ENCODE measurements around the gene ADAM10.

The ADAM10 gene

DNA sequence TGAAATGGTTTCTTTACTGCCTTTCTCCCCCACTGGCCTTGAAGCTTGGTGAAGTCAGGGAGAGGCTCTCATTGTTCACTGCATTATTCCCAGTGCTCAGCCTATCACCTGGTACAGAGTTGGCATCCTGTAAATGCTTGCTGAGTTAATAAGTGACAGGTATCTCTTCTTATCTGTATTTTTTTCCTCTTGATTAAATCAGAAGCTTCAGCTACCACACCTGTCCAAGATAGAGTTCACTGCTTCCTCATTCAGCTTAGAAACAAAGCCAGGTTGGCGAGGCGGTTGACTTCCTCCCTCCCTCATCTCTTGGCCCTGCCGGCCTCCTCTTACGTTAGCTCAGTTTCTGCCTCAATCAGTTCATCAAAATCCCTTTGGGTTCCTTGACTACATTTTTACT is 174.9 kb downstream of the ADAM10 start:
- H3K27ac ChIP-seq (replicated peaks; ENCODE audit: low read length): no peak overlapping the region
- H3K9me3 ChIP-seq (replicated peaks in 1 of 2; ENCODE audit: control insufficient read depth in 2 of 2, insufficient read depth in 1 of 2, low read depth in 1 of 2, low read length in 2 of 2): peaks cover under 1 to 2% of the 10 kb centered on the region in 2 donors
- H4K91ac ChIP-seq (ENCODE audit: low read depth, low read length, poor library complexity): no peak overlapping the region
- H3K4me2 ChIP-seq (ENCODE audit: insufficient read depth, low read length, poor library complexity, severe bottlenecking): no peak overlapping the region
- no peak overlapping the region for H4K8ac ChIP-seq (ENCODE audit: low read depth, low read length)
- DNase-seq (ENCODE audit: low spot score): no peak
- no peak overlapping the region for H2BK12ac ChIP-seq (ENCODE audit: low read length)
- peaks cover 2% of the 10 kb centered on the region in 2 donors for H3K4me1 ChIP-seq (ENCODE audit: control insufficient read depth in 2 of 2, insufficient read depth in 1 of 2, low read depth in 1 of 2, low read length in 2 of 2)
- H3K36me3 ChIP-seq (replicated peaks in 1 of 2; ENCODE audit: control insufficient read depth in 2 of 2, insufficient read depth in 2 of 2, low read length in 2 of 2): no peaks in the 10 kb centered on the region
- H3K4me3 ChIP-seq (ENCODE audit: low read length in 2 of 2): no peak overlapping the region
- H3K4ac ChIP-seq (ENCODE audit: low read length): no peak overlapping the region
- H2AFZ ChIP-seq (ENCODE audit: low read length): no peak overlapping the region
- H3K23ac ChIP-seq (ENCODE audit: low read depth, low read length, poor library complexity): no peak overlapping the region
- peaks cover 0 to 2% (median 0%) of the 10 kb centered on the region in 3 experiments for H3K27me3 ChIP-seq (ENCODE audit: control insufficient read depth in 3 of 3, insufficient read depth in 3 of 3, low read depth in 1 of 3, low read length in 3 of 3)
- H3K14ac ChIP-seq (ENCODE audit: low read length): no peak overlapping the region
- WGBS, 2 donors (ENCODE audit: extremely low coverage in 2 of 2, insufficient read length in 2 of 2, insufficient replicate concordance in 1 of 2): no CpG with 5 or more reads among the region's 4 CpGs
- H3K18ac ChIP-seq (ENCODE audit: low read length): no peak overlapping the region
- H2AK5ac ChIP-seq (ENCODE audit: low read depth, low read length): no peak overlapping the region
- no peak overlapping the region for H2BK5ac ChIP-seq (ENCODE audit: low read length)
- H3K79me1 ChIP-seq (ENCODE audit: low read depth, low read length): no peaks in the 10 kb centered on the region
- H2BK120ac ChIP-seq (ENCODE audit: low read depth, low read length): no peak overlapping the region
- H3K9ac ChIP-seq (ENCODE audit: low read depth, low read length, poor library complexity): no peak overlapping the region
- no peak overlapping the region for H2BK15ac ChIP-seq (ENCODE audit: low read length)

DNA sequence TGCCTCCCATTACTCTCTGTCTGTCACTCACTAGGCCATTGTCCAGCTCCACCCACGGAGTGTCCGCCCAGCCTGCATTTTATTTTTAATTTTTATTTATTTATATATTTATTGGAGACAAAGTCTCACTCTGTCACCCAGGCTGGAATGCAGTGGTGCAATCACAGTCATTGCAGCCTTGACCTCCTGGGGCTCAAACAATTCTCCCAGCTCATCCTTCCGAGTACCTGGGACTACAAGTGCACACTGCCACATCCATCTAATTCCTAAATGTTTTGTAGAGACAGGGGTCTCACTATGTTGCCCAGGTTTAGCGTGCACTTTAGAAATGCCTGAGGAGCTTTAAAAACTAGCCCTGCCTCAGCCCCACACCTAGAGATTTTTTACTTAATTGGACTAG is 176.2 kb downstream of the ADAM10 start:
- no peak overlapping the region for H4K8ac ChIP-seq (ENCODE audit: low read depth, low read length)
- WGBS, 2 donors (ENCODE audit: extremely low coverage in 2 of 2, insufficient read length in 2 of 2, insufficient replicate concordance in 1 of 2): no CpG with 5 or more reads among the region's 4 CpGs
- H3K4me2 ChIP-seq (ENCODE audit: insufficient read depth, low read length, poor library complexity, severe bottlenecking): no peak overlapping the region
- no peak overlapping the region for H2BK120ac ChIP-seq (ENCODE audit: low read depth, low read length)
- no peak overlapping the region for H4K91ac ChIP-seq (ENCODE audit: low read depth, low read length, poor library complexity)
- no peak overlapping the region for H2BK15ac ChIP-seq (ENCODE audit: low read length)
- no peak overlapping the region for H2AFZ ChIP-seq (ENCODE audit: low read length)
- H3K79me1 ChIP-seq (ENCODE audit: low read depth, low read length): no peaks in the 10 kb centered on the region
- H3K27ac ChIP-seq (replicated peaks; ENCODE audit: low read length): no peak overlapping the region
- H3K4ac ChIP-seq (ENCODE audit: low read length): no peak overlapping the region
- H3K9ac ChIP-seq (ENCODE audit: low read depth, low read length, poor library complexity): no peak overlapping the region
- no peak overlapping the region for H3K18ac ChIP-seq (ENCODE audit: low read length)
- no peak overlapping the region for H2BK12ac ChIP-seq (ENCODE audit: low read length)
- no peak for DNase-seq (ENCODE audit: low spot score)
- H2AK5ac ChIP-seq (ENCODE audit: low read depth, low read length): no peak overlapping the region
- H3K36me3 ChIP-seq (replicated peaks in 1 of 2; ENCODE audit: control insufficient read depth in 2 of 2, insufficient read depth in 2 of 2, low read length in 2 of 2): no peaks in the 10 kb centered on the region
- no peak overlapping the region for H2BK5ac ChIP-seq (ENCODE audit: low read length)
- H3K23ac ChIP-seq (ENCODE audit: low read depth, low read length, poor library complexity): no peak overlapping the region
- H3K4me1 ChIP-seq (ENCODE audit: control insufficient read depth in 2 of 2, insufficient read depth in 1 of 2, low read depth in 1 of 2, low read length in 2 of 2): peaks cover 2% of the 10 kb centered on the region in 2 donors
- no peak overlapping the region for H3K14ac ChIP-seq (ENCODE audit: low read length)
- H3K27me3 ChIP-seq (ENCODE audit: control insufficient read depth in 3 of 3, insufficient read depth in 3 of 3, low read depth in 1 of 3, low read length in 3 of 3): peaks cover 0 to 2% (median 0%) of the 10 kb centered on the region in 3 experiments
- peaks cover 2 to 4% of the 10 kb centered on the region in 2 donors for H3K9me3 ChIP-seq (replicated peaks in 1 of 2; ENCODE audit: control insufficient read depth in 2 of 2, insufficient read depth in 1 of 2, low read depth in 1 of 2, low read length in 2 of 2)
- no peak overlapping the region for H3K4me3 ChIP-seq (ENCODE audit: low read length in 2 of 2)

GRCh38 chr15:58572521-58572920 is 177.0 kb downstream of the ADAM10 start:
- Histone ChIP-seq H3K23ac (ENCODE audit: low read depth, low read length, poor library complexity) (no peak overlapping the region), H3K14ac (ENCODE audit: low read length) (no peak overlapping the region), H3K4me2 (ENCODE audit: insufficient read depth, low read length, poor library complexity, severe bottlenecking) (no peak overlapping the region), H3K4ac (ENCODE audit: low read length) (no peak overlapping the region), H3K9ac (ENCODE audit: low read depth, low read length, poor library complexity) (no peak overlapping the region), H4K91ac (ENCODE audit: low read depth, low read length, poor library complexity) (no peak overlapping the region), H3K27ac (replicated peaks; ENCODE audit: low read length) (no peak overlapping the region), H3K27me3 (ENCODE audit: control insufficient read depth in 3 of 3, insufficient read depth in 3 of 3, low read depth in 1 of 3, low read length in 3 of 3) (peaks cover 0 to 2% (median 0%) of the 10 kb centered on the region in 3 experiments), H3K79me1 (ENCODE audit: low read depth, low read length) (no peaks in the 10 kb centered on the region), H2AFZ (ENCODE audit: low read length) (no peak overlapping the region), H2BK120ac (ENCODE audit: low read depth, low read length) (no peak overlapping the region), H3K18ac (ENCODE audit: low read length) (no peak overlapping the region), H2BK12ac (ENCODE audit: low read length) (no peak overlapping the region), H3K4me3 (ENCODE audit: low read length in 2 of 2) (no peak overlapping the region), H2AK5ac (ENCODE audit: low read depth, low read length) (no peak overlapping the region), H2BK15ac (ENCODE audit: low read length) (no peak overlapping the region), H3K36me3 (replicated peaks in 1 of 2; ENCODE audit: control insufficient read depth in 2 of 2, insufficient read depth in 2 of 2, low read length in 2 of 2) (no peaks in the 10 kb centered on the region), H3K9me3 (replicated peaks in 1 of 2; ENCODE audit: control insufficient read depth in 2 of 2, insufficient read depth in 1 of 2, low read depth in 1 of 2, low read length in 2 of 2) (peaks cover 2 to 4% of the 10 kb centered on the region in 2 donors), H2BK5ac (ENCODE audit: low read length) (no peak overlapping the region), H4K8ac (ENCODE audit: low read depth, low read length) (no peak overlapping the region), H3K4me1 (ENCODE audit: control insufficient read depth in 2 of 2, insufficient read depth in 1 of 2, low read depth in 1 of 2, low read length in 2 of 2) (peaks cover 2 to 5% of the 10 kb centered on the region in 2 donors)
- no CpG with 5 or more reads among the region's 4 CpGs for WGBS, 2 donors (ENCODE audit: extremely low coverage in 2 of 2, insufficient read length in 2 of 2, insufficient replicate concordance in 1 of 2)
- no peak for DNase-seq (ENCODE audit: low spot score)

- Histone ChIP-seq H3K36me3 (replicated peaks in 1 of 2; ENCODE audit: control insufficient read depth in 2 of 2, insufficient read depth in 2 of 2, low read length in 2 of 2) (no peaks in the 10 kb centered on the region), H3K4ac (ENCODE audit: low read length) (no peak overlapping the region), H3K4me2 (ENCODE audit: insufficient read depth, low read length, poor library complexity, severe bottlenecking) (no peak overlapping the region), H3K18ac (ENCODE audit: low read length) (no peak overlapping the region), H2BK12ac (ENCODE audit: low read length) (no peak overlapping the region), H4K91ac (ENCODE audit: low read depth, low read length, poor library complexity) (no peak overlapping the region), H4K8ac (ENCODE audit: low read depth, low read length) (no peak overlapping the region), H3K9ac (ENCODE audit: low read depth, low read length, poor library complexity) (no peak overlapping the region), H2BK5ac (ENCODE audit: low read length) (no peak overlapping the region), H3K14ac (ENCODE audit: low read length) (no peak overlapping the region), H2BK120ac (ENCODE audit: low read depth, low read length) (no peak overlapping the region), H2AFZ (ENCODE audit: low read length) (no peak overlapping the region), H3K4me1 (ENCODE audit: control insufficient read depth in 2 of 2, insufficient read depth in 1 of 2, low read depth in 1 of 2, low read length in 2 of 2) (peaks cover 2 to 5% of the 10 kb centered on the region in 2 donors), H3K27ac (replicated peaks; ENCODE audit: low read length) (no peak overlapping the region), H3K4me3 (ENCODE audit: low read length in 2 of 2) (no peak overlapping the region), H2AK5ac (ENCODE audit: low read depth, low read length) (no peak overlapping the region), H2BK15ac (ENCODE audit: low read length) (no peak overlapping the region), H3K27me3 (ENCODE audit: control insufficient read depth in 3 of 3, insufficient read depth in 3 of 3, low read depth in 1 of 3, low read length in 3 of 3) (peaks cover 0 to 2% (median 0%) of the 10 kb centered on the region in 3 experiments), H3K79me1 (ENCODE audit: low read depth, low read length) (no peaks in the 10 kb centered on the region), H3K9me3 (replicated peaks in 1 of 2; ENCODE audit: control insufficient read depth in 2 of 2, insufficient read depth in 1 of 2, low read depth in 1 of 2, low read length in 2 of 2) (peaks cover 2 to 4% of the 10 kb centered on the region in 2 donors), H3K23ac (ENCODE audit: low read depth, low read length, poor library complexity) (no peak overlapping the region)
- WGBS, 2 donors (ENCODE audit: extremely low coverage in 2 of 2, insufficient read length in 2 of 2, insufficient replicate concordance in 1 of 2): no CpG with 5 or more reads among the region's 6 CpGs
- DNase-seq (ENCODE audit: low spot score): no peak
These were observed 178.0 kb downstream of the ADAM10 start for GRCh38 chr15:58571491-58571890.
